Measurements from ENCODE around the gene ZNF227. TPM values are rescaled to one million over a fixed set of nuclear protein-coding genes. Genes with fewer than 3 reads are reported as not detected.

Gene ZNF227
- total RNA-seq, 4 donors from 2014 or later, result 10.9 to 13.3 (median 12.4) TPM

DNA sequence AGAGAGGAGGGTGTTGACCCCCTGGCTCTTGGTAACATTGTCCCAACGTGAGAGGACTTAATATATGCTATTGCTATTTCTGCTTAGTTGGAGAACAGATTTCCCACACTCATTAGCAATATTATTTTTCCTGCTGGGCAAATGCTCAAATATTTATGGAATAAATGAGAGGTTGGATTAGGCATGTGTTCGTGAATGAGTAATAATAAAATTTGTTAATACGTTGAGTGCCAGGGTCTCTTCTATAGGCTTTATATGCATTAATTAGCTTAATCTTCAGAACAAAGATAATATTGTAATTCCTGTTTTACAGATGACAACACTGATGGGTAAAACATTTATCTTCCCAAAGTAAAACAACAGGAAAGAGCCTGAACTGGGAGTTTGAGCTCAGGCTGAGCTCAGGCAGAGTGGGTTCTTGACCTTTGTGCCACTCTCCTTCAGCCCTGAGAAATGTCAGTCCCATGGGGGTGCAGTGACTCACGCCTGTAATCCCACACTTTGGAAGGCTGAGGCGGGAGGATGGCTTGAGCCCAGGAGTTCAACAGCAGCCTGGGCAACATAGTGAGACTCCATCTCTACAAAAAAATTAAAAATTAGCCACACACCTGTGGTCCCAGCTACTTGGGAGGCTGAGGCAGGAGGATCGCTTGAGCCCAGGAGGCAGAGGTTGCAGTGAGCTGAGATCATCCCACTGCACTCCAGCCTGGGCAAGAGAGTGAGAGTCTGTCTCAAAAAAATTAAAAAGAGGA, 48.5 kb downstream of the ZNF227 start:
- H3K27ac ChIP-seq (replicated peaks in 1 of 4), result peak overlapping the region in 1 of 4 donors; percentile 67
- intact Hi-C loops (cut with DNase I), result no loop called here
- no peaks in the 10 kb centered on the region for H3K27me3 ChIP-seq
- no peak overlapping the region for H3K4me3 ChIP-seq
- no peak for DNase-seq (ENCODE audit: extremely low spot score)
- WGBS, result 63% methylated on average over 6 of the region's 6 CpGs
- TF ChIP-seq, protein P1, sequence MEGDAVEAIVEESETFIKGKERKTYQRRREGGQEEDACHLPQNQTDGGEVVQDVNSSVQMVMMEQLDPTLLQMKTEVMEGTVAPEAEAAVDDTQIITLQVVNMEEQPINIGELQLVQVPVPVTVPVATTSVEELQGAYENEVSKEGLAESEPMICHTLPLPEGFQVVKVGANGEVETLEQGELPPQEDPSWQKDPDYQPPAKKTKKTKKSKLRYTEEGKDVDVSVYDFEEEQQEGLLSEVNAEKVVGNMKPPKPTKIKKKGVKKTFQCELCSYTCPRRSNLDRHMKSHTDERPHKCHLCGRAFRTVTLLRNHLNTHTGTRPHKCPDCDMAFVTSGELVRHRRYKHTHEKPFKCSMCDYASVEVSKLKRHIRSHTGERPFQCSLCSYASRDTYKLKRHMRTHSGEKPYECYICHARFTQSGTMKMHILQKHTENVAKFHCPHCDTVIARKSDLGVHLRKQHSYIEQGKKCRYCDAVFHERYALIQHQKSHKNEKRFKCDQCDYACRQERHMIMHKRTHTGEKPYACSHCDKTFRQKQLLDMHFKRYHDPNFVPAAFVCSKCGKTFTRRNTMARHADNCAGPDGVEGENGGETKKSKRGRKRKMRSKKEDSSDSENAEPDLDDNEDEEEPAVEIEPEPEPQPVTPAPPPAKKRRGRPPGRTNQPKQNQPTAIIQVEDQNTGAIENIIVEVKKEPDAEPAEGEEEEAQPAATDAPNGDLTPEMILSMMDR (IDR thresholded peaks at IDR 0.05), result no peak
- TF ChIP-seq POLR2A (IDR thresholded peaks at IDR 0.05; ENCODE audit: low read depth) (no peak), POLR2AphosphoS5 (IDR thresholded peaks at IDR 0.05) (no peak), EP300 (IDR thresholded peaks at IDR 0.05) (no peak)
- H3K9me3 ChIP-seq, result peaks cover 0 to 96% (median 55%) of the 10 kb centered on the region in 4 donors
- peaks cover 0 to 2% (median under 1%) of the 10 kb centered on the region in 4 donors for H3K36me3 ChIP-seq
- no peaks in the 10 kb centered on the region for H3K4me1 ChIP-seq

DNA sequence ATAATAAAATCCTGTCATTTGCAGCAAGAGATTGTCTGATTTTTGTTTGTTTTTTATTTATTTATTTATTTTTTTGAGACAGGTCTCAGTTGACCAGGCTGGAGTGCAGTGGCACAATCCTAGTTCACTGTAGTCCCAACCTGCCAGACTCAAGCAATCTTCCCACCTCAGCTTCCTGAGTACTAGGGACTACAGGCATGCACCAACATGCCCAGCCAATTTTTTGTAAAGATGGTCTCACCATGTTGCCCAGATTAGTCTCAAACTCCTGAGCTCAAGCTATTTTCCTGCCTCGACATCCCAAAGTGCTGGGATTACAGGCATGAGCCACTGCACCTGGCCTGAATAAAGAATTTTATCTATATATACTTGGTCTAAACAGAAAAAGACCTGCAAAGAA, 65.0 kb downstream of the ZNF227 start:
- Histone ChIP-seq H3K4me1 (no peaks in the 10 kb centered on the region), H3K27ac (replicated peaks in 1 of 4) (no peak overlapping the region), H3K4me3 (no peak overlapping the region), H3K27me3 (no peaks in the 10 kb centered on the region), H3K9me3 (peaks cover 0 to 77% (median 57%) of the 10 kb centered on the region in 4 donors), H3K36me3 (peaks cover 17 to 30% (median 20%) of the 10 kb centered on the region in 4 donors)
- 92% methylated on average over 1 of the region's 1 CpG for WGBS
- TF ChIP-seq POLR2AphosphoS5 (IDR thresholded peaks at IDR 0.05), result no peak
- TF ChIP-seq, protein P1 (IDR thresholded peaks at IDR 0.05), result no peak
- no peak for TF ChIP-seq POLR2A (IDR thresholded peaks at IDR 0.05; ENCODE audit: low read depth)
- no peak for TF ChIP-seq EP300 (IDR thresholded peaks at IDR 0.05)
- DNase-seq (ENCODE audit: extremely low spot score), result no peak
- intact Hi-C loops (cut with DNase I), result no loop called here

- H3K9me3 ChIP-seq, result peaks cover 0 to 85% (median 57%) of the 10 kb centered on the region in 4 donors
- 90% methylated on average over 4 of the region's 4 CpGs for WGBS
Observed at GRCh38 chr19:44278181-44278690, 65.9 kb downstream of the ZNF227 start.

GRCh38 chr19:44280916-44281315, 68.6 kb downstream of the ZNF227 start:
- H3K36me3 ChIP-seq, result peaks cover 0 to 6% (median 5%) of the 10 kb centered on the region in 4 donors
- 90% methylated on average over 10 of the region's 10 CpGs for WGBS
- no peak for DNase-seq (ENCODE audit: extremely low spot score)

More at GRCh38 chr19:44278181-44278690, 65.9 kb downstream of the ZNF227 start:
- Histone ChIP-seq H3K4me3 (no peak overlapping the region), H3K27me3 (no peaks in the 10 kb centered on the region), H3K4me1 (no peaks in the 10 kb centered on the region), H3K27ac (replicated peaks in 1 of 4) (no peak overlapping the region), H3K36me3 (peaks cover 13 to 28% (median 16%) of the 10 kb centered on the region in 4 donors)
- no peak for TF ChIP-seq POLR2AphosphoS5 (IDR thresholded peaks at IDR 0.05)
- TF ChIP-seq, protein P1 (IDR thresholded peaks at IDR 0.05), result no peak
- no peak for TF ChIP-seq EP300 (IDR thresholded peaks at IDR 0.05)
- TF ChIP-seq POLR2A (IDR thresholded peaks at IDR 0.05; ENCODE audit: low read depth), result no peak
- DNase-seq (ENCODE audit: extremely low spot score), result no peak
- intact Hi-C loops (cut with DNase I), result no loop called here

More at GRCh38 chr19:44280916-44281315, 68.6 kb downstream of the ZNF227 start:
- Histone ChIP-seq H3K4me3 (no peak overlapping the region), H3K9me3 (peaks cover 0 to 82% (median 40%) of the 10 kb centered on the region in 4 donors), H3K27ac (replicated peaks in 1 of 4) (no peak overlapping the region), H3K4me1 (no peaks in the 10 kb centered on the region), H3K27me3 (no peaks in the 10 kb centered on the region)
- TF ChIP-seq POLR2AphosphoS5 (IDR thresholded peaks at IDR 0.05) (no peak), POLR2A (IDR thresholded peaks at IDR 0.05; ENCODE audit: low read depth) (no peak), EP300 (IDR thresholded peaks at IDR 0.05) (no peak)
- TF ChIP-seq, protein P1 (IDR thresholded peaks at IDR 0.05), result no peak
- intact Hi-C loops (cut with DNase I), result no loop called here
